Stomach (tissue), 9 donors: Measurements from ENCODE around the gene GCHFR. TPM values are rescaled to one million over a fixed set of nuclear protein-coding genes. Genes with fewer than 3 reads are reported as not detected.

Experiments
- DNase-seq, 2 donors: peaks; one replicate each; pipeline versions ENCODE4 v3.0.0 to v3.0.0-alpha.2; 2013 to 2019
- H3K27ac ChIP-seq, 5 donors: fragments of 200-600 bp in 4 of 5; sonication (generic) in 4 of 5; one replicate each; pipeline ENCODE4 v1.5.1; 2013 to 2019; ENCODE audit warnings: mild to moderate bottlenecking in 1 of 5, moderate library complexity in 1 of 5
- H3K27me3 ChIP-seq, 3 donors: fragments of 200-600 bp; sonication (generic); one replicate each; pipeline ENCODE4 v1.5.1; 2017 to 2019; ENCODE audit warnings: mixed run types in 1 of 3
- H3K36me3 ChIP-seq, 4 donors: fragments of 200-600 bp; sonication (generic); 1 replicate in 3 of 4; 2 replicates in 1 of 4; pipeline ENCODE4 v1.5.1; 2016 to 2019
- H3K4me1 ChIP-seq, 4 donors: fragments of 200-600 bp; sonication (generic); one replicate each; pipeline ENCODE4 v1.5.1; 2016 to 2019
- H3K4me3 ChIP-seq, 4 donors: fragments of 200-600 bp; sonication (generic) in 3 of 4; one replicate each; pipeline ENCODE4 v1.5.1; 2016 to 2019; ENCODE audit warnings: mild to moderate bottlenecking in 1 of 4
- H3K9me3 ChIP-seq, 4 donors: fragments of 200-600 bp; sonication (generic); one replicate each; pipeline ENCODE4 v1.5.1; 2016 to 2019
- CTCF ChIP-seq, 7 experiments: fragments of 450-650 bp in 4 of 7; fragments of 200-600 bp in 3 of 7; sonication (generic) in 3 of 7; IDR thresholded peaks; one replicate each; pipeline ENCODE4 v1.5.1; 2016 to 2019; ENCODE audit warnings: antibody characterized with exemption in 7 of 7, control low read depth in 2 of 7, mild to moderate bottlenecking in 1 of 7
- EP300 ChIP-seq: sonication (generic); formaldehyde crosslinking; IDR thresholded peaks from one replicate; pipeline ENCODE4 v1.6.1; 2017; ENCODE audit warnings: antibody characterized with exemption
- POLR2A ChIP-seq, 4 donors: fragments of 450-650 bp; IDR thresholded peaks; one replicate each; pipeline ENCODE4 v1.6.1; 2016; ENCODE audit warnings: antibody characterized with exemption in 4 of 4, control low read depth in 2 of 4, mild to moderate bottlenecking in 1 of 4, moderate library complexity in 1 of 4
- POLR2AphosphoS5 ChIP-seq, 3 donors: sonication (generic); formaldehyde crosslinking; IDR thresholded peaks; one replicate each; pipeline ENCODE4 v1.6.1; 2016; ENCODE audit warnings: antibody characterized with exemption in 3 of 3
- WGBS, 5 donors: extraction: QIAGEN DNeasy Blood & Tissue Kit in 3 of 5; methylation state at CpG; one replicate each; pipeline versions ENCODE4 v1.1.5 to v1.1.7; 2013 to 2018; 5-methylcytosine and 5-hydroxymethylcytosine counted together
- intact Hi-C: fragments of 100-400 bp; cut with DNase I; formaldehyde crosslinking; loops from one replicate; pipeline ENCODE4 v1.15.1; 2023; ENCODE audit warnings: low total_unique reads
- polyA plus RNA-seq, 3 donors: library from polyadenylated mRNA; stranded (reverse); fragments of 200-250 nt; gene quantifications; one replicate each; pipeline ENCODE4 v1.2.3, GENCODE V29; 2013
- total RNA-seq, 5 donors: library from RNA; depleted of rRNA; stranded (reverse); fragments of >200 nt; gene quantifications; one replicate each; pipeline versions ENCODE4 v1.1.0 to v1.2.3, GENCODE V29; 2014 to 2016
- donor health status: healthy with polysubstance abuse.
- donor health status: Bipolar disorder and iron deficiency.
- donor health status: healthy.

The GCHFR gene
- total and polyA plus RNA-seq, 8 donors = 1.3 to 37.4 (median 17.5) TPM; not detected in 2

GRCh38 chr15:40776537-40777141 lies 12.8 kb downstream of the GCHFR start:
- H3K4me3 ChIP-seq = no peak overlapping the region
- no peaks in the 10 kb centered on the region for H3K9me3 ChIP-seq
- no peaks in the 10 kb centered on the region for H3K27me3 ChIP-seq
- peak; percentile 73 to 89 for DNase-seq
- WGBS, 5 donors = 40 to 63% (median 51%) methylated on average over 11 of the region's 11 CpGs
- peak overlapping the region; percentile 32 to 74 (median 54) for H3K27ac ChIP-seq
- H3K36me3 ChIP-seq = peaks cover 67 to 85% (median 84%) of the 10 kb centered on the region in 4 donors
- no peak for TF ChIP-seq EP300
- peak in 2 of 3 donors; percentile 37 to 46 for TF ChIP-seq POLR2AphosphoS5 (IDR thresholded peaks at IDR 0.05)
- intact Hi-C loops = no loop called here
- H3K4me1 ChIP-seq = peaks cover 12 to 17% (median 14%) of the 10 kb centered on the region in 4 donors

GRCh38 chr15:40782609-40783227 lies 18.9 kb downstream of the GCHFR start:
- TF ChIP-seq POLR2AphosphoS5 (IDR thresholded peaks at IDR 0.05) (no peak), CTCF (IDR thresholded peaks at IDR 0.05) (peak in 5 of 7 experiments; percentile 46 to 87 (median 74))
- no peak overlapping the region for H3K27ac ChIP-seq
- H3K4me1 ChIP-seq = peaks cover 24 to 37% (median 36%) of the 10 kb centered on the region in 4 donors
- 24 to 56% (median 32%) methylated on average over 8 of the region's 8 CpGs for WGBS, 5 donors
- H3K36me3 ChIP-seq = peaks cover 21 to 27% (median 24%) of the 10 kb centered on the region in 4 donors
- H3K4me3 ChIP-seq = no peak overlapping the region
- peak; percentile 90 to 92 for DNase-seq
- H3K9me3 ChIP-seq = no peaks in the 10 kb centered on the region
- intact Hi-C loops = no loop called here
- H3K27me3 ChIP-seq = no peaks in the 10 kb centered on the region

- 45 to 63% (median 56%) methylated on average over 3 of the region's 3 CpGs for WGBS, 5 donors
Measured at GRCh38 chr15:40785164-40785563, 21.3 kb downstream of the GCHFR start.

GRCh38 chr15:40785814-40786213 lies 21.9 kb downstream of the GCHFR start:
- Histone ChIP-seq H3K4me3 (no peak overlapping the region), H3K27ac (peak overlapping the region; percentile 40 to 92 (median 78)), H3K36me3 (peaks cover 0 to 6% (median 2%) of the 10 kb centered on the region in 4 donors), H3K4me1 (peaks cover 31 to 67% (median 59%) of the 10 kb centered on the region in 4 donors), H3K9me3 (no peaks in the 10 kb centered on the region), H3K27me3 (no peaks in the 10 kb centered on the region)
- intact Hi-C loops = no loop called here
- peak in 1 of 2 donors; percentile 67 for DNase-seq
- WGBS, 5 donors = 20 to 49% (median 32%) methylated on average over 2 of the region's 2 CpGs
- TF ChIP-seq CTCF (IDR thresholded peaks at IDR 0.05) (no peak), POLR2A (IDR thresholded peaks at IDR 0.05) (no peak), POLR2AphosphoS5 (IDR thresholded peaks at IDR 0.05) (no peak), EP300 (no peak)

More at GRCh38 chr15:40785164-40785563, 21.3 kb downstream of the GCHFR start:
- no peaks in the 10 kb centered on the region for H3K9me3 ChIP-seq
- H3K4me1 ChIP-seq = peaks cover 31 to 60% (median 54%) of the 10 kb centered on the region in 4 donors
- H3K27ac ChIP-seq = peak overlapping the region; percentile 40 to 92 (median 78)
- intact Hi-C loops = no loop called here
- DNase-seq = no peak
- H3K36me3 ChIP-seq = peaks cover 0 to 4% (median 0%) of the 10 kb centered on the region in 4 donors
- H3K4me3 ChIP-seq = no peak overlapping the region
- no peaks in the 10 kb centered on the region for H3K27me3 ChIP-seq
- peak in 1 of 7 experiments; percentile 9 for TF ChIP-seq CTCF (IDR thresholded peaks at IDR 0.05)
- no peak for TF ChIP-seq EP300
- TF ChIP-seq POLR2A (IDR thresholded peaks at IDR 0.05) = no peak
- TF ChIP-seq POLR2AphosphoS5 (IDR thresholded peaks at IDR 0.05) = no peak
